ENCODE results near the gene PPY. TPM values are rescaled to one million over a fixed set of nuclear protein-coding genes. Genes with fewer than 3 reads are reported as not detected.

The PPY gene
- total and polyA plus RNA-seq, 11 donors = not detected

GRCh38 chr17:43953746-43954145, 11.5 kb upstream of the PPY start, which contains the start of gene PYY:
PYY (minus strand) TSS chr17:43953940; CDS start chr17:43953483, 457 bp downstream.
- Histone ChIP-seq H3K9me3 (no peaks in the 10 kb centered on the region), H3K4me3 (peak within 1 kb of the TSS in 2 of 12 donors; percentile 25), H3K27ac (no peak within 1 kb of the TSS), H3K27me3 (peaks cover 24 to 71% (median 45%) of the 10 kb centered on the region in 9 donors), H3K36me3 (no peaks in the 10 kb centered on the region), H3K4me1 (peaks cover 0 to 13% (median 3%) of the 10 kb centered on the region in 12 donors)
- intact Hi-C loops (cut with DNase I) = loop anchor here in 1 of 10 donors (2.0 kb wide), 1 partner anchor 37 kb away; no protein-coding TSS in a partner anchor
- DNase-seq = no peak
- 39 to 48% (median 42%) methylated on average over 7 to 11 of the region's 11 CpGs for WGBS, 4 donors
- ATAC-seq = no peak
- TF ChIP-seq CTCF (IDR thresholded peaks at IDR 0.05) (no peak), POLR2A (IDR thresholded peaks at IDR 0.05) (no peak)

- Histone ChIP-seq H3K4me1 (peaks cover 0 to 13% (median 3%) of the 10 kb centered on the region in 12 donors), H3K27ac (no peak overlapping the region), H3K27me3 (peaks cover 24 to 72% (median 45%) of the 10 kb centered on the region in 9 donors), H3K36me3 (no peaks in the 10 kb centered on the region), H3K9me3 (no peaks in the 10 kb centered on the region), H3K4me3 (peak overlapping the region in 2 of 12 donors; percentile 25)
- WGBS, 4 donors = 5 to 9% (median 6%) methylated on average over 35 to 82 of the region's 82 CpGs
- TF ChIP-seq POLR2A (IDR thresholded peaks at IDR 0.05) (no peak), CTCF (IDR thresholded peaks at IDR 0.05) (no peak)
- ATAC-seq = no peak
- intact Hi-C loops (cut with DNase I) = loop anchor here in 1 of 10 donors (2.0 kb wide), 1 partner anchor 38 kb away; no protein-coding TSS in a partner anchor
- no peak for DNase-seq
Observed at GRCh38 chr17:43952724-43953666, 10.7 kb upstream of the PPY start.

- Histone ChIP-seq H3K27me3 (peaks cover 24 to 77% (median 45%) of the 10 kb centered on the region in 9 donors), H3K36me3 (no peaks in the 10 kb centered on the region), H3K27ac (no peak overlapping the region), H3K4me3 (peak overlapping the region in 1 of 12 donors; percentile 25), H3K4me1 (peaks cover 0 to 13% (median 3%) of the 10 kb centered on the region in 12 donors), H3K9me3 (no peaks in the 10 kb centered on the region)
- no peak for DNase-seq
- intact Hi-C loops (cut with DNase I) = loop anchor here in 1 of 10 donors (2.0 kb wide), 1 partner anchor 38 kb away; no protein-coding TSS in a partner anchor
- TF ChIP-seq POLR2A (IDR thresholded peaks at IDR 0.05) = no peak
- 7 to 12% (median 10%) methylated on average over 14 to 19 of the region's 19 CpGs for WGBS, 4 donors
- ATAC-seq = no peak
Observed at GRCh38 chr17:43952351-43952723, 10.1 kb upstream of the PPY start.

GRCh38 chr17:43951750-43952149, 9.5 kb upstream of the PPY start:
- intact Hi-C loops (cut with DNase I) = loop anchor here in 1 of 10 donors (2.0 kb wide), 1 partner anchor 39 kb away; no protein-coding TSS in a partner anchor
- 61 to 72% (median 69%) methylated on average over 4 of the region's 4 CpGs for WGBS, 4 donors
- H3K27me3 ChIP-seq = peaks cover 24 to 80% (median 45%) of the 10 kb centered on the region in 9 donors
- no peak for TF ChIP-seq CTCF (IDR thresholded peaks at IDR 0.05)
- TF ChIP-seq POLR2A (IDR thresholded peaks at IDR 0.05) = no peak
- H3K36me3 ChIP-seq = no peaks in the 10 kb centered on the region
- H3K4me1 ChIP-seq = peaks cover 0 to 13% (median 3%) of the 10 kb centered on the region in 12 donors
- H3K27ac ChIP-seq = no peak overlapping the region
- no peak overlapping the region for H3K4me3 ChIP-seq
- ATAC-seq (no peak), DNase-seq (no peak)
- no peaks in the 10 kb centered on the region for H3K9me3 ChIP-seq

Measured in heart left ventricle (tissue), 16 donors.